ENCODE results near the gene NSMF.

GRCh38 chr9:137497921-137498719 lies 39.0 kb upstream of the NSMF start:
- no peak for TF ChIP-seq FOXM1 (IDR thresholded peaks at IDR 0.05; ENCODE audit: borderline replicate concordance)
- TF ChIP-seq SUZ12 (IDR thresholded peaks at IDR 0.05): no peak
- no peak for TF ChIP-seq SP1 (IDR thresholded peaks at IDR 0.05)
- no peak for TF ChIP-seq FOXK2 (IDR thresholded peaks at IDR 0.05)
